ENCODE data around the gene CHRM5.

Gene CHRM5, protein sequence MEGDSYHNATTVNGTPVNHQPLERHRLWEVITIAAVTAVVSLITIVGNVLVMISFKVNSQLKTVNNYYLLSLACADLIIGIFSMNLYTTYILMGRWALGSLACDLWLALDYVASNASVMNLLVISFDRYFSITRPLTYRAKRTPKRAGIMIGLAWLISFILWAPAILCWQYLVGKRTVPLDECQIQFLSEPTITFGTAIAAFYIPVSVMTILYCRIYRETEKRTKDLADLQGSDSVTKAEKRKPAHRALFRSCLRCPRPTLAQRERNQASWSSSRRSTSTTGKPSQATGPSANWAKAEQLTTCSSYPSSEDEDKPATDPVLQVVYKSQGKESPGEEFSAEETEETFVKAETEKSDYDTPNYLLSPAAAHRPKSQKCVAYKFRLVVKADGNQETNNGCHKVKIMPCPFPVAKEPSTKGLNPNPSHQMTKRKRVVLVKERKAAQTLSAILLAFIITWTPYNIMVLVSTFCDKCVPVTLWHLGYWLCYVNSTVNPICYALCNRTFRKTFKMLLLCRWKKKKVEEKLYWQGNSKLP

DNA sequence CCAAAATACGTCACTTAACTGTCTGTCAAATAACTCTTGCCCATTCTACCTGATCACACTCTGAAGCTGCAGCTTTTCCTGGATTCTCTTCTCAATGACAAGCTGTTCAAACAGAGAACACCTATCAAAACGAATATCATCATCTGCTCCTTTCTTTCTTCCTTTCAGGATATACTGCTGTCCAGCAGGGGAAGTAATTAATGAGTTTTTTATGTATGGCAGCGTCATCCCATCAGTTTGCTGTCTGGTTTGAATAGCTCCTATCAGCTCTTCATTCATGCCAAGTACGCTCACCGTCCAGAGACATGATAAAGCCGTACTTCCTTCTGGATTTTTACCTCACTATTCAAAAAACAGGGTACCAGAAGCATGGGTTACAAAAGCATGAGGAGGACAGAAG, at the start of gene CHRM5:
Gene CHRM5 (plus strand): TSS at position 274 of the 400 bp plus-strand sequence. CDS start 94,221 bp downstream, outside the sequence.
- H3K36me3 ChIP-seq = peaks cover 0 to 2% (median 0%) of the 10 kb centered on the region in 3 donors
- no peaks in the 10 kb centered on the region for H3K27me3 ChIP-seq
- H3K27ac ChIP-seq = no peak within 1 kb of the TSS
- H3K4me3 ChIP-seq = no peak within 1 kb of the TSS
- no peak for DNase-seq
- peaks cover 0 to 12% (median 0%) of the 10 kb centered on the region in 4 donors for H3K4me1 ChIP-seq
- no peaks in the 10 kb centered on the region for H3K9me3 ChIP-seq
- TF ChIP-seq, protein P1, sequence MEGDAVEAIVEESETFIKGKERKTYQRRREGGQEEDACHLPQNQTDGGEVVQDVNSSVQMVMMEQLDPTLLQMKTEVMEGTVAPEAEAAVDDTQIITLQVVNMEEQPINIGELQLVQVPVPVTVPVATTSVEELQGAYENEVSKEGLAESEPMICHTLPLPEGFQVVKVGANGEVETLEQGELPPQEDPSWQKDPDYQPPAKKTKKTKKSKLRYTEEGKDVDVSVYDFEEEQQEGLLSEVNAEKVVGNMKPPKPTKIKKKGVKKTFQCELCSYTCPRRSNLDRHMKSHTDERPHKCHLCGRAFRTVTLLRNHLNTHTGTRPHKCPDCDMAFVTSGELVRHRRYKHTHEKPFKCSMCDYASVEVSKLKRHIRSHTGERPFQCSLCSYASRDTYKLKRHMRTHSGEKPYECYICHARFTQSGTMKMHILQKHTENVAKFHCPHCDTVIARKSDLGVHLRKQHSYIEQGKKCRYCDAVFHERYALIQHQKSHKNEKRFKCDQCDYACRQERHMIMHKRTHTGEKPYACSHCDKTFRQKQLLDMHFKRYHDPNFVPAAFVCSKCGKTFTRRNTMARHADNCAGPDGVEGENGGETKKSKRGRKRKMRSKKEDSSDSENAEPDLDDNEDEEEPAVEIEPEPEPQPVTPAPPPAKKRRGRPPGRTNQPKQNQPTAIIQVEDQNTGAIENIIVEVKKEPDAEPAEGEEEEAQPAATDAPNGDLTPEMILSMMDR (IDR thresholded peaks at IDR 0.05) = no peak
- intact Hi-C loops (cut with DNase I; ENCODE audit: low total_unique reads) = no loop called here

DNA sequence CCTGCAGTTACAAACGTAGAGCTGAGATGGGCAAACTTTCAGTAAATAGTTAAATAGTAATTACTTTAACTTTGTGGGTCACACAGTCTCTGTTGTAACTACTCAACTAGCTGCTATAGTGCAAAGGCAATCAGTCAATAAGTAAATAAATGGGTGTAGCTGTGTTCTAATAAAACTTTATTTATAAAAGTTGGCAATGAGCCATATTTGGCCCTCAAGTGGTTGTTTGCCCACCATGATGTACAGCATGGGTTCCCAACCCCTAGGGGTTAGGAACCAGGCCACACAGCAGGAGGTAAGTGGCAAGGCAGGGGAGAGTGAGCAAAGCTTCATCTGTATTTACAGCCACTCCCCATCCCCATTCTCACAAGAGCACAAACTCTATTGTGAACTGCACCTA, 44.9 kb upstream of the CHRM5 start:
- Histone ChIP-seq H3K27ac (no peak overlapping the region), H3K4me1 (no peaks in the 10 kb centered on the region), H3K36me3 (no peaks in the 10 kb centered on the region), H3K4me3 (no peak overlapping the region), H3K27me3 (no peaks in the 10 kb centered on the region), H3K9me3 (no peaks in the 10 kb centered on the region)
- intact Hi-C loops (cut with DNase I; ENCODE audit: low total_unique reads) = no loop called here
- TF ChIP-seq, protein P1 (IDR thresholded peaks at IDR 0.05) = no peak
- DNase-seq = no peak

DNA sequence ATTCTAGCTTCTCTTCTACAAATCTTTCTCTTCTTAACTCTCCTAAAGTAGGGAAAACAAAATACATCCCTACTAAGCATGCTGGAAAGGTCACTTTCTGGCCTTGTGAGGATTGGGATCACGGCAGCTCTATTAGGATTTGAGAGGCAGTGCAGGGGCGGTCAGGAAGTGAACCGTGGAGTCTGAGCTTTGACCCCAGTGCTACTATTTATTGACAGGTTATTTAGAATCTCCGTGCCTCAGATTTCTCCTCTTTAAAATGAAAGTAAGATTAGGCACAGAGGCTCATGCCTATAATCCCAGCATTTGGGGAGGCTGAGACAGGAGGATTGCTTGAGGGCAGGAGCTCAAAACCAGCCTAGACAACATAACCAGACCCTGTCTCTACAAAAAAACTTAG, 42.0 kb upstream of the CHRM5 start:
- Histone ChIP-seq H3K27ac (no peak overlapping the region), H3K27me3 (no peaks in the 10 kb centered on the region), H3K4me1 (no peaks in the 10 kb centered on the region), H3K4me3 (no peak overlapping the region), H3K36me3 (no peaks in the 10 kb centered on the region), H3K9me3 (no peaks in the 10 kb centered on the region)
- intact Hi-C loops (cut with DNase I; ENCODE audit: low total_unique reads) = loop anchor here (5.0 kb wide), 1 partner anchor 1204 kb away; no protein-coding TSS in a partner anchor
- TF ChIP-seq, protein P1 (IDR thresholded peaks at IDR 0.05) = no peak
- DNase-seq = no peak

DNA sequence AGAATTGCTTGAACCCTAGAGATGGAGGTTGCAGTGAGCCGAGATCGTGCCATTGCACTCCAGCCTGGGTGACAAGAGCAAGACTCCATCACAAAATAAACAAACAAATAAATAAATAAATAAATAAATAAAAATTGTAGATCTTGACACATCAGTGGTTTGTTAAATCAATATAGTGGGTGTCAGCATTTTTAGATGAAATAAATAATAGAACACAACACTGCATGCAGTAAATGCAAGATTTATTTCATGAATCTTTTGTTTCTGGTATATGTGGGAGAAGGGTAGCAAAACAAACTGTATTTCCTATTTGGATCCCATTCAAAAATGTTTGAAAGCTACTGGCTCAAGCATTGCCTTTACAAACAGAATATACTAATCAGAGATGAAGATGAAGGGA, 35.6 kb upstream of the CHRM5 start:
- Histone ChIP-seq H3K27ac (no peak overlapping the region), H3K9me3 (no peaks in the 10 kb centered on the region), H3K27me3 (no peaks in the 10 kb centered on the region), H3K4me3 (no peak overlapping the region), H3K4me1 (peaks cover 0 to 4% (median 3%) of the 10 kb centered on the region in 4 donors), H3K36me3 (no peaks in the 10 kb centered on the region)
- intact Hi-C loops (cut with DNase I; ENCODE audit: low total_unique reads) = no loop called here
- TF ChIP-seq, protein P1 (IDR thresholded peaks at IDR 0.05) = no peak
- DNase-seq = no peak

DNA sequence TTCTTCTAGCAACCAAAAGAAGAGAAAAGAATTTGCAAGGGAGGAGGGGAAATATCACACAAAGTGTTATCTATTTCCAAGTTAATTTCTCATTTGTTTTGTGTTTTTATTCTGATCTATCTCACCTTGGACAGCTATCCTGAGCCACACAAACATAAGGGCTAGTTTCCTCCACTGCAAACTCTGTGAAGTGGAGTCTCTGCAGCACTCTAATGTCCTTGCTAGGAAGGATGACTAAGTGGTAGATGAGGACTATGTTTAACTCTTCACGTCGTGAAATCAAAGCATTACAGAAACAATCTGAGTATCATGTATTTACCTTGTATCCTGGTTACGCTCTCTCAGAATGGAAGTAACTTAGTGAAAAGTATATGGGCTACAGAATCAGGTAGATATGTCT, 33.9 kb upstream of the CHRM5 start:
- Histone ChIP-seq H3K27me3 (no peaks in the 10 kb centered on the region), H3K27ac (no peak overlapping the region), H3K4me1 (peaks cover 0 to 4% (median 3%) of the 10 kb centered on the region in 4 donors), H3K36me3 (no peaks in the 10 kb centered on the region), H3K4me3 (no peak overlapping the region), H3K9me3 (no peaks in the 10 kb centered on the region)
- TF ChIP-seq, protein P1 (IDR thresholded peaks at IDR 0.05) = no peak
- no peak for DNase-seq
- intact Hi-C loops (cut with DNase I; ENCODE audit: low total_unique reads) = no loop called here

Data from tibial artery (tissue), 4 donors.